Fibroblast of skin of back (primary cell): ENCODE results near the gene OTUD5.
A peak's percentile ranks its signal among the peaks of the same experiment; 100 is the strongest.

Source experiments
- DNase-seq: peaks from one replicate; pipeline ENCODE4 v3.0.0-alpha.2; 2013

OTUD5 gene

DNA sequence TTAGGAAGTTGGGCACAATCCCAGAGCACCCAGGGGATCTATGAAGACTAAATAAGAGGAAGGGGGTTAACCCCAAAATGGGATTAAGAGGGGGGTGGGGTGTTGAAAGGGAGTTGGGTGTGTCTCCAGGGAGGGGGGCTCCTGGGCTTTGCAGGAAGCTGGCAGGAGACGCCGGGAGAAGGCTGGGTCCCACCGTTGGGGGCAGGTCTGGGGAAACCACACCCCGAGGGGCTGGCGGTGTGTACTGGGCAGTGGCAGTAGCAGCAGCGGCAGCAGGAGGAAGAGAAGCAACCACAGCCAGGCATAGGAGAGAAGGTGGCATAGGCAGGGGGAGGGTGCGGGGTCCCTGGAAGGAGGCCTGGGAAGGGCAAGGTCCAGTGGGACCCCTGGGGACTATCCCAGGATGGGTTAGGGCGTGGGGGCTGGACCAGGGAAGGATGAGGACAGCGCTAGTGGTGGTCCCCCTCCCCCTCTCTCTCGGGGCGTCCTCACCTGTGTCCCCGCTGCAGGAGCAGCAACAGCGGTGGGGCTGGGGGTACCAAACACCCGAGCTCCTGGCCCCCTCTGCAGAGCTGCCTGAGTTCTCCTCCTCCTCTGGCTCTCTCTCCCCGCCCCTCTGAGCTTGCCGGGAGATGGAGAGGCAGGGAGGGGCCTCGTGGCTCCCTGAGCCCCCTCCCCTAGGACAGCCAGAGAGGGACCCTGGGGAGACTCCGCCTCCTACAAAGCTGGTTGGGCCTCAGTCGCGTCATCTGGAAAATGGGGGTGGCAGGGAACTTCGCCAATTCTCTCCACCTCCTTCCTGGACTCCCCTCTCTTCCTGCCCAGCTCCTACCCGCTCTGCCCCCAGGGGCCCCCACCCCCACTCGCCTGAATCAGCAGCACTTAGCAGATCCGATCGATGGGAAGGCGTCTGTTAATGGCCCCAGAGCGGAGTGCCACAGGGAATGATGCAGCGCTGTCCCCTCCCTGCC, 14.1 kb upstream of the OTUD5 start, which contains the start of gene KCND1:
Gene KCND1 (minus strand): TSS at position 596 of the 971 bp plus-strand sequence. CDS start 1,573 bp downstream, outside the sequence.
- peak; percentile 38 for DNase-seq

DNA sequence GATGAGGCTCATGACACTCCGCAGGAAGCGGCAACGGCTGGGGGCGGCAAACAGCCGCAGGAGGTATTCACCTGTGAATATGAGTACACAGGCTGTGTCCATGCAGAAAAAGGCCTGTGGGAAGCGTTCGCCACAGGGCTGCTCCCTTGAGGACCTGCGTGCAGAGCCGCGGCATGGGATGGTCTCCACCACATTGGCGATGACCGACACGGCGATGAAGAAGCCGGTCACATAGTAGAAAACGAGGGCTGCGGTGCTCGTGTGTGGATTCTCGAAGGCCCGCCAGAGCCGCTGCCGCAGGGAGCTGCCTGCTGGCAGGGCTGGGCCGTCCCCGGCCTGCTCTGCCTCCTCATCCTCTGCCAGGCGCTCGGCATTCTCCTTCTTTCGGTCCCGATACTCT, 12.1 kb upstream of the OTUD5 start:
- no peak for DNase-seq

DNA sequence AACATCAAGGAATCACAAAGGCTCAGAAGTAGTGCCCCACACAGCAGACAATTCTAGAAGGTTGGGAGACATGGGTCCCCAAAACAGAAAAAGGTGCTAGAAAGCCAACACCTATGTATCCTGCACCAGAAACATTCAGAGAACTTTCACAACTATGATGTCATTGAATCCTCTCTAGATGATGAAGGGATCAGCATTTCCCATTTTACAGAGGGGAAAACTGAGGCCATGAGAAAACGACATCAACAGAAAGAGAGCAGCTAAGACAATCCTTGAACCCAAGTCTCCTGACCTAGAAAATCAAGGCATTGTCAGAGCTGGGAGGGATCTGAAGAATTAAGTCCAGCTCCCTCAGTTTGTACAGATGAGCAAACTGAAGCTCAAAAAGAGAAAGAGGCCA, 11.0 kb upstream of the OTUD5 start:
- DNase-seq: no peak

DNA sequence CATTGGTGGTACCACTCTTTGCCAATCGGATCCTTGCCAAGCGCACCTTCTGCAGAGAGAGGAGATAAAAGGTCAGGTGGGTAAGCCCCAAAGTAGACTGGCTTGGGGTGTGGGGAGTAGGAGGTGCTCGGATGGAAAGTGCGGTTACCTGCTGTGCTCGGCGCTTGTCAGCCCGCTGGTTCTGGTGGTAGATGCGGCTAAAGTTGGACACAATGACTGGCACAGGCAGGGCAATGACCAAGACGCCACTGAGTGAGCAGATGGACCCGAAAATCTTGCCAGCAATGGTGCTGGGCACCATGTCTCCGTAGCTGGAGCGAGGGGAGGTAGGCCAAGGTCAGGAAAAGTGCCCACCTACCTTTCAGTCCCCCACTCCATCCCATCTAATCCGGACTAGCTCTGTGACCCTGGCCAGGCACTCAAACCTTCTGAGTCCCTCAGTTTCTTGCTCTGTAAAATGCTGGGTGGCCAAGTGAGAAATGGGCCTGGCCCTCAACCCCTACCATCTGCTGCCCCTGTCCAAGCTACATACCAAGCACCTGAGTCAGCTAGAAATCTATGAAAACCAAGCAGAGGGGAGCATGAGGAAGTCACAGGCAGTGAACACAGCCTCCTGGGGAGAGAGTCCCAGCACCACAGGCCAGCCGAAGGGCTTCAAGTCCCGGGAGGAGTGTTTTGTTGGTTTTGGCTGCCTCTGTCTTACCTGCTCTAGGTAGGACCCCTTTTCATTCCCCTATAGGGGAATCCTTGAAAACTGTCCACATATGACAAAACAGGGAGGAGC, 9.6 kb upstream of the OTUD5 start:
- peak; percentile 65 for DNase-seq

GRCh38 chrX:48965959-48966358, 8.6 kb upstream of the OTUD5 start:
- DNase-seq: no peak

DNA sequence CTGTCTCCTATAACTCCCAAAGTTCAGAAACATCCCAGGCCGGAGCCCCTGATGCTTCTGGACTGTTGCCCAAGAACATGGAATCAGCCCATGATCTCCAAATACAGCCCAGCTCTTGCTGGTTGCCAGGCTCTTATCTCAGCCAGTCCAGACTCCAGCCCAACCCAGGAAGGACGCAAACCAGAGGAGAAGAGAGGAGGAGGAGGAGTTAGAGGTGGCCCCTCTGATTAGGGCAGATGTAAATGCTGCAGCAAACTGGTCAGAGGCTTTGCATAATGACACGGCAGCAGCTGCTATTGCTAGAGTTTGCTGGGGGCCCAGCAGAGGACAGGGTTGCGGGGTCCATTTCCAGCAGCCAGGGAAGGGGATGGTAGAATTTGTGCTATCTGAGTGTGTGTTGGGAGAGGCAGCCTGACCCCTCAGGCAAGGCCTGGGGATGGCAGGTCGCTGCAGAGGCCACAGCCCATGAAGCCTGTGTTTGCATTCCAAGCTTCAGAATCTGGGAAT, 4.2 kb upstream of the OTUD5 start:
- DNase-seq: no peak

DNA sequence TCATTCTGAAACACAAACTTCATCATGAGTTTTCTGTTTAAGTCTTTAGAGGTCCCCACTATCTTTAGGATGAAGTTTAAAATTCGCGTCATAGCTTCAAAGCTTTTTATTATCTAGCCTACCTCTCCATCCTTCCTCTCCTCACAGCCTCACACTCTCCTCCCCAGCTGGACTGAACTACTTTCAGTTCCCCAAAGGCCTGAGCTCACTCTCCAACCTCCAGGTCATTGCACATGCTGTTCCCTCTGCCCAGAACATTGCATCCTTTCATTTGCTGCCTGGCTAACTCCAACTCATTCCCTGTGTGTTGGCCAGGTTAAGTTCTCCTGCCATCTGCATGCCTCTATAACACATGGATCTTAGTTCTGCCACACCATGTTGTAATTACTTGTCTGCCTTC, 2.9 kb upstream of the OTUD5 start:
- no peak for DNase-seq

DNA sequence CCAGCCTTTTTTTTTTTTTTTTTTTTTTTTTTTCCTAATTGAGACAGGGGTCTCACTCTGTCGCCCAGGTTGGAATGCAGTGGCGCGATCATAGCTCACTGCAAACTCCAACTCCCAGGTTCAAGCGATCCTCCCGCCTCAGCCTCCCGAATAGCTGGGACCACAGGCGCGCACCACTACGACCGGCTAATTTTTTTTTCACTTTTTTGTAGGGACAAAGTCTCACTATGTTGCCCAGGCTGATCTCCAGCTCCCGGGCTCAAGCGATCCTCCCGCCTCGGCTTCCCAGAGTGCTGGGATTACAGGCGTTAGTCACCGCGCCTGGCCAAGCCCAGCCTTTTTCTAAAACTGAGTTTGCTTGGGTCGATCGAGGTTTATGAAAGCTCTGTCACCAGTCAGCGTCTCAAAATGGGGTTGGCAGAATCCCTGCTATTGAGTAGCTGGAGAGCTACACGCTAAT, 1.3 kb upstream of the OTUD5 start:
- DNase-seq: peak; percentile 68

DNA sequence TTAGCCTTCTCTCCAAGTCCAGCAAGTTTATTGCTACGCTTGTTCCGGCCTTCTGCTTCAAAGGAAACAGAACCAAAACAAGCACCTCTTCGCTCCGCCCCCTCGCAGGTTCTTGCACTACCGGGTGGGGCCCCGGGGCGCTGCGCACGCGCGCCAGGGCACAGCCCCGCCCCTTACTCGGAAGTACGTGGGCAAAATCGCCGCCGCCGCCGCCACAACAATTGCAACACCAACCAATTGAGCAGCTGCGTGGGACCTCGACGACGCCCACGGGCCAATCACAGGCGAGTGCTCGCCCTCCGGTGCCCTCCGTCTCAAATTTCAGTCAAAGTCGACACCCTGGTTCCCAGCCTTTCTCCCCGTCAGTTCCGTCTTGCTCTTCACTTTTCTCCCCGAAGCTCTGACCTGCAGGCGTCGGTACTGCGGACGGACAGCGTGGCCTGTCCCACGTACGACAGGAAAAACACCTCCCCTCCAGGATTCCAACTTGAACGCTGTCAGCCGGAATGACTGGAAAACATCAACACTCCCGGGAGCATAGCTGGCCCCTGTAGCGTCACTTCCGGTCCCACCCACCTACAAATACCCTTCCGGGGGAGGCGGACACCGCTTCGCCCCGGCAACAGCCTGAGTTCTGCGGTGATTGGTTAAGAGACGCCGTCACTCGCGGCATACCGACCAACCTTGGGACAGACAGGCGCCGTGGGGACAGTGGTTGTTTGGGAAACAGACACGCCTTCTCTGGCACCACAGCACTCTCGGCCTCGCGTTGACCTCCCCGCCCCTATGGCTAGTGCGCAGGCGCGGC, 624 bp upstream of the OTUD5 start:
- DNase-seq: peak; percentile 98

GRCh38 chrX:48956728-48957414, 536 bp downstream of the OTUD5 start:
- no peak for DNase-seq

- no peak for DNase-seq
Observed at GRCh38 chrX:48948589-48948988, 8.8 kb downstream of the OTUD5 start.

- peak; percentile 29 for DNase-seq
Observed at GRCh38 chrX:48945517-48946348, 11.7 kb downstream of the OTUD5 start.

DNA sequence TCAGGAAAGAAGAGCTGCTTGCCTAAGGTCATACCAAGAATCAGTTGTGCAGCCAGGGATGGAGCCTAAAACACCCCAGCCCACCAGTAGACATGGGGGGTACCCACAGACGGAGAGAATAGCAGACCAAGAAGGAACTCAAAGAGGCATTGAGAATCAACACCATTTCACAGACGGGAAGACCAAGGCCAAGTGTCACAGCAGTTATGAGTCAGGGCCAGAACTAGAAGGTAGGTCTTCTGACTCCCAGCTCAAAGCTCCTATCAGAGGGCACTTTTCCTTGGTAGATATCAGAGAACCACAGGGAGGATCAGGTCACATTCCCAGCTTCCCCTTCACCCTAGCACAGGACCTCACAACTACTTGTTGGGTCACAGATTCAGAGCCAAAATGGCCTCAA, 14.5 kb downstream of the OTUD5 start:
- no peak for DNase-seq

DNA sequence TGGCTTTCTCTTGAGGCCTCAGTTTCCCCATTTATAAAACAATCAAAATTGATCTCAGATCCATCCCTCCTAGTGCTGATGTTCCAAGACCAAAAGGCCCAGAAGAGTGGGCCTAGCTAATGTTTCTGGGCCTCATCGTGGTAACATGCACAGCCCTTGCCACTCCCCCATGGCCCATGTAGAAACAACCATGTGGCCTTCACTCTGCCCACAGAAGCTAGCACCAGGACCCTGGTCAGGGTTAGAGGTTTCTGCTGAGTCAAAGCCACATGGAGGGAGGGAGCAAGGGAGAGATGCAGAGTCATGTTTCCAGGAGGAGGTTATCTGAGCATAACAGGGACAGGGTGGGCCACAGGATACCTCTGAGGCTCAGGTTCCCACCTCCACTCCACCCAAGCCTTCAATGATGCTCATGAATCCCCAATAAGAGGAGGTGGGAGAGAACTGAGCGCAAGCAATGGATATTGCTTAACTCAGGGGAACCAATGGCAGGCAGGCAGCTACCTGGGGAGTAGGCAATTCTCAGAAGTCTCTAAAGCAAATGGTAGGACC, 16.9 kb downstream of the OTUD5 start:
- no peak for DNase-seq

GRCh38 chrX:48939524-48940228, 17.7 kb downstream of the OTUD5 start:
- DNase-seq: no peak

DNA sequence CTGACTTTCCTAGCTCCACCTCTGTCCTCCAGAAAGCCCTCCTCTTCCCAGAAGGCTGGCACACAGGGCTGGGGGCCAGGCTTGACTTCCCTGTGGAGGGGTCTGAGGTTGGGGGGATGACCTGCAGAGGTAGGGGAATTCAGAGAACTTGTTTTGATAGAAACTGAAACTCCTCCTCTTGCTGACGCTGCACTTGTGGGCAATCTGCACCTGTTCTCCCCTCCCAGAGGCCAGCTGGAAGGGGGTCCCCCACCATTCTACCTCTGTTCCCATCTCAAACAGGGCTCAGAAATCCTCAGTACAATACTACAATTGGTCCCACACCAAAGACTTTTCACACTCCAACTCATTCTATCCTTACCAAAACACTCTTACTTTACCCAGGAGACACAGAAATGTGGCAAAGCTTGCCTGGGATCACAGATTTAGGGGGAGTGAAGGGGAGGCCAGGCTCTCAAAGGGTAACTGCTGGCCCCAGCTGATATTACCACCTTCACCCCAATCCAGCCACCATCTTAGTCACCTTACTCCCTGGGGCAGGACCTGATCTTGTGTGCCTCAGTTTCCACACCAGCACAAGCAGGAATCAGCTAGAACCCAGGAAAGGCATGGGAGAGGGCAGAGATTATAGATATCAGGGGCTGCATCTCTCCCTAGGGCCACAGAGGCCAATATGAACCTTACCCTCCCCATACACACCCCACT, 18.5 kb downstream of the OTUD5 start:
- DNase-seq: no peak

GRCh38 chrX:48937054-48937907, 20.1 kb downstream of the OTUD5 start:
- peak; percentile 44 for DNase-seq

DNA sequence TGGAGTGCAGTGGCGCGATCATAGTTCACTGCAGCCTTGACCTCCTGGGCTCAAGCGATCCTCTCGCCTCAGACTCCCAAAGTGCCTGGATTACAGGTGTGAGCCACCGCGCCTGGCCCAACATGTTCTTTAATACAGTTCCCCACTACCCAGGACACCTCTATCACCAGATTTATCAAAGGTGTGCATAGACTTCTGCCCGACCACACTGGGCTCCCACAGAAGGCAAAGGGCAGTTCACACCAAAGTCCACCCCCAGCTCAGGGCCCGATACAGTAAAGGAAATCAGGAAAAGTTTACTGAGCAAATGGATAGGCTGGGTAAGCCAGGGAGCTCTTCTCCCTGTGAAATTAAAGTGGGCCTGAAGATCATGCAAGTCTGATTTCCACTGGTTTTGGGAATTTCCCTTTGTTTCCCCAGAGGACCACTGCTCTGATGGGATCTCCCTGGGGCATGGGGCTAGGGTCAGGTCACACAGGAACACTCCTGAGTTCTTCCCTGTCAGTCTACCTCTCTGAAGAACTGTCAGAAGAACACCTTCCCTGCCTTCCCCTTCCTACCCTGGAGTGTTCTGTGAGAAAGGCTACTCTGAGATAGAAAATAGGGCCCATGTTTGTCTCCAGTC, 20.9 kb downstream of the OTUD5 start:
- no peak for DNase-seq
